ENCODE results near the gene DEFB126. TPM values are rescaled to one million over a fixed set of nuclear protein-coding genes. Genes with fewer than 3 reads are reported as not detected.

Gene DEFB126
- total RNA-seq, 1 experiment from 2014 or later = not detected

Other genes with a start within 250 kb of the DEFB126 start
- gene DEFB125, start 54.9 kb upstream of the DEFB126 start, total RNA-seq (2014; rRNA removed; shearing (Covaris generic); ENCODE audit: low replicate concordance) = not detected in 2 replicates
- gene DEFB127, start 14.9 kb downstream of the DEFB126 start, total RNA-seq (2014; rRNA removed; shearing (Covaris generic); ENCODE audit: low replicate concordance) = not detected in 2 replicates
- gene DEFB128, start 47.1 kb downstream of the DEFB126 start, total RNA-seq (2014; rRNA removed; shearing (Covaris generic); ENCODE audit: low replicate concordance) = not detected in 2 replicates
- gene DEFB129, start 84.7 kb downstream of the DEFB126 start, total RNA-seq (2014; rRNA removed; shearing (Covaris generic); ENCODE audit: low replicate concordance) = not detected in 2 replicates
- not detected in 2 replicates for gene DEFB132, start 115.1 kb downstream of the DEFB126 start, total RNA-seq (2014; rRNA removed; shearing (Covaris generic); ENCODE audit: low replicate concordance)
- gene C20orf96, start 148.2 kb downstream of the DEFB126 start, total RNA-seq (2014; rRNA removed; shearing (Covaris generic); ENCODE audit: low replicate concordance) = 2.8 and 3.3 TPM in 2 replicates
- 27.1 and 33.4 TPM in 2 replicates for gene ZCCHC3, start 155.0 kb downstream of the DEFB126 start, total RNA-seq (2014; rRNA removed; shearing (Covaris generic); ENCODE audit: low replicate concordance)
- 4.2 and 9.4 TPM in 2 replicates for gene SOX12, start 183.0 kb downstream of the DEFB126 start, total RNA-seq (2014; rRNA removed; shearing (Covaris generic); ENCODE audit: low replicate concordance)
- gene NRSN2, start 204.5 kb downstream of the DEFB126 start, total RNA-seq (2014; rRNA removed; shearing (Covaris generic); ENCODE audit: low replicate concordance) = 0.74 and 5.3 TPM in 2 replicates
- 170 and 190 TPM in 2 replicates for gene TRIB3, start 238.2 kb downstream of the DEFB126 start, total RNA-seq (2014; rRNA removed; shearing (Covaris generic); ENCODE audit: low replicate concordance)